ENCODE data around the gene TBC1D3L.
"Not testable (repeated sequence)": the region's sequence is repeated elsewhere in the genome, so short reads cannot be mapped to it uniquely, and the experiment has no call there.

The TBC1D3L gene

DNA sequence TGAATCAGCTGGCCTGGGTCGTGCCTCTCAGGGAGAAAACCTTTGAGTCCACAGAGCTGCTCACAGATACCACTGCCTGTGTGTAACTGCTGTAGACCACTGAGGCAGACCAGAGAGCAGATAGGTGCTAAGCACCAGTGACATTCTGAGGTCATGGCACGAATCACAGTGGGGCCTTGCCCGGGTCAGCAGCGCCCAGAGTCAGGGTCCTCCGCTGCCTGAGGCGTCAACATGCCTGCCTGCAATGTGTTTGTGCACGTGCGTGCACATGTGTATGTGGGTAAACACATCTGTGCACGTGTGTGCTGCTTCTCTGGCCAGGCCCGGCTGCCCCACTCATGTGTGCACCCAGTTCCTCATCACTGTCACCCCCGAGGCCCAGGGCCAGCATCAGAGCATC lies at the start of gene TBC1D3L:
TBC1D3L (minus strand) TSS at position 101 of the 400 bp plus-strand sequence. CDS start 1,540 bp downstream, outside the sequence.
- not testable (repeated sequence) for H3K36me3 Mint-ChIP-seq; H3K4me1 Mint-ChIP-seq (ENCODE audit: low read depth); H3K9me3 Mint-ChIP-seq (ENCODE audit: low read depth); H3K27me3 Mint-ChIP-seq; H3K4me3 Mint-ChIP-seq; H3K27ac Mint-ChIP-seq

- not testable (repeated sequence) for H3K27ac Mint-ChIP-seq; H3K9me3 Mint-ChIP-seq (ENCODE audit: low read depth)
These were observed 14.8 kb upstream of the TBC1D3L start, which contains the start of gene TBC1D3D for GRCh38 chr17:38003676-38004075. Gene TBC1D3D (plus strand): TSS chr17:38003976. CDS start chr17:38005561, 1,585 bp downstream.

More at GRCh38 chr17:38003676-38004075, 14.8 kb upstream of the TBC1D3L start, which contains the start of gene TBC1D3D:
- H3K4me3 Mint-ChIP-seq; H3K4me1 Mint-ChIP-seq (ENCODE audit: low read depth); H3K27me3 Mint-ChIP-seq; H3K36me3 Mint-ChIP-seq: not testable (repeated sequence)
